GM12878 (cell line): ENCODE measurements around the gene LRFN2. TPM values are rescaled to one million over a fixed set of nuclear protein-coding genes. Genes with fewer than 3 reads are reported as not detected.

Experiments
- ATAC-seq: fragments of 200-7000 bp; cut with Tn5 transposase; 3 replicates; pipeline ENCODE4 v1.9.1; 2020; ENCODE audit warnings: mild to moderate bottlenecking, moderate library complexity
- BruUV-seq: library from RNA; stranded (reverse); fragments of 400-500 nt; replicated peaks from 2 replicates; lab custom pipeline; 2021; lab: Mats Ljungman, UMichigan
- CTCF ChIA-PET: fragments of 300-600 bp; sonication (Branson Sonifier 250); formaldehyde crosslinking; extraction: SDS; loops from one replicate; lab custom pipeline; 2021; ENCODE audit warnings: inconsistent platforms; lab: Yijun Ruan, JAX
- POLR2A ChIA-PET: fragments of 350-600 bp; formaldehyde crosslinking; extraction: SDS; loops from one replicate; lab custom pipeline; 2021; ENCODE audit warnings: inconsistent platforms; lab: Charles Lee
- RAD21 ChIA-PET: fragments of 300-600 bp; sonication (Branson Sonifier 250); formaldehyde crosslinking; loops from one replicate; lab custom pipeline; 2023; ENCODE audit warnings: antibody characterized with exemption; ENCODE audit not compliant: unreplicated experiment; lab: Charles Lee
- SMC1A ChIA-PET: fragments of 300-600 bp; sonication (Branson Sonifier 250); formaldehyde crosslinking; loops from one replicate; lab custom pipeline; 2023; ENCODE audit not compliant: unreplicated experiment, uncharacterized antibody; lab: Charles Lee
- DNase-seq: peaks from one replicate; pipeline ENCODE4 v3.0.0-alpha.2; 2011; ENCODE audit warnings: low read depth, low spot score
- FAIRE-seq: peaks from 3 replicates; lab custom pipeline; 2011; peaks lifted over from hg19 to GRCh38; lab: Jason Lieb, UNC
- H2AFZ ChIP-seq: 2 replicates; pipeline ENCODE4 v1.6.0; 2011; ENCODE audit warnings: low read depth, low read length, control low read depth; ENCODE audit not compliant: control insufficient read depth
- H3K27ac ChIP-seq: 2 replicates; pipeline ENCODE4 v1.5.1; 2011; ENCODE audit warnings: control low read depth; ENCODE audit not compliant: control insufficient read depth, insufficient read depth
- H3K27me3 ChIP-seq, 2 experiments: replicated peaks in 1 of 2; 2 replicates each; pipeline versions ENCODE4 v1.6.0 to v1.6.1; 2011; ENCODE audit warnings: low read length in 1 of 2; ENCODE audit not compliant: control insufficient read depth in 2 of 2, insufficient read depth in 2 of 2
- H3K36me3 ChIP-seq, 2 experiments: 2 replicates each; pipeline ENCODE4 v1.5.1; 2011; ENCODE audit warnings: low read length in 1 of 2; ENCODE audit not compliant: control insufficient read depth in 2 of 2, insufficient read depth in 2 of 2
- H3K4me1 ChIP-seq: 2 replicates; pipeline ENCODE4 v1.6.1; 2011; ENCODE audit warnings: mild to moderate bottlenecking, low read length, moderate library complexity, mixed read lengths; ENCODE audit not compliant: control insufficient read depth, insufficient read depth
- H3K4me2 ChIP-seq: 2 replicates; pipeline ENCODE4 v1.6.0; 2011; ENCODE audit warnings: control low read depth; ENCODE audit not compliant: control insufficient read depth, insufficient read depth
- H3K4me3 ChIP-seq: fragments of 200-600 bp; sonication (generic); 2 replicates; pipeline ENCODE4 v1.5.1; 2016
- H3K79me2 ChIP-seq: 2 replicates; pipeline ENCODE4 v1.6.0; 2011; ENCODE audit warnings: low read length; ENCODE audit not compliant: control insufficient read depth, insufficient read depth
- H3K9ac ChIP-seq: 2 replicates; pipeline ENCODE4 v1.8.0; 2011; ENCODE audit warnings: low read length, control low read depth, mixed read lengths; ENCODE audit not compliant: control insufficient read depth, insufficient read depth
- H3K9me3 ChIP-seq: replicated peaks from 3 replicates; pipeline ENCODE4 v1.5.1; 2011; ENCODE audit warnings: mild to moderate bottlenecking, low read length; ENCODE audit not compliant: control insufficient read depth, insufficient read depth
- H4K20me1 ChIP-seq: 2 replicates; pipeline ENCODE4 v1.6.0; 2011; ENCODE audit not compliant: control insufficient read depth, insufficient read depth
- BCLAF1 ChIP-seq: fragments of 450-650 bp; IDR thresholded peaks from 2 replicates; pipeline ENCODE4 v1.6.1; 2017; ENCODE audit warnings: antibody characterized with exemption, mild to moderate bottlenecking, moderate library complexity
- EZH2 ChIP-seq: IDR thresholded peaks from 2 replicates; pipeline ENCODE4 v1.6.1; 2012; ENCODE audit warnings: low read depth, mild to moderate bottlenecking, control low read depth, inconsistent platforms, low read length, borderline replicate concordance; ENCODE audit not compliant: control insufficient read depth
- NFYA ChIP-seq: IDR thresholded peaks from 2 replicates; pipeline ENCODE4 v1.6.1; 2011; ENCODE audit warnings: low read depth, mild to moderate bottlenecking, low read length, improper control_type of control experiment, borderline replicate concordance
- TCF7 ChIP-seq: IDR thresholded peaks from 2 replicates; pipeline ENCODE4 v1.6.1; 2014; ENCODE audit warnings: antibody characterized with exemption, borderline replicate concordance
- WGBS: methylation state at CpG from one replicate; pipeline ENCODE4 v1.1.6; 2016; ENCODE audit warnings: low lambda C conversion rate; ENCODE audit not compliant: insufficient replicate concordance, insufficient coverage; ENCODE audit errors: missing lambda C conversion rate; 5-methylcytosine and 5-hydroxymethylcytosine counted together
- in situ Hi-C: fragments of 300-500 bp; cut with MboI; formaldehyde crosslinking; loops from 9 replicates; pipeline ENCODE4 v1.14.3; 2018; ENCODE audit warnings: mixed read lengths
- intact Hi-C: fragments of 100-400 bp; cut with micrococcal nuclease; formaldehyde crosslinking; loops from one replicate; pipeline ENCODE4 v1.14.2; 2022; ENCODE audit not compliant: unreplicated experiment
- polyA plus RNA-seq, 11 experiments: library from polyadenylated mRNA; depleted of rRNA in 4 of 11; unstranded in 6 of 11; stranded (reverse) in 5 of 11; fragments of >200 nt; fragmentation: Nextera tagmentation in 4 of 11; fragmentation: Illumina TruSeq in 1 of 11; extraction: Ambion mirVana in 4 of 11; extraction: Trizol in 1 of 11; gene quantifications; 1 replicate in 1 of 11; 2 replicates in 10 of 11; pipeline versions ENCODE4 v1.2.1 to v1.2.3, GENCODE V29; 2011 to 2016; ENCODE audit warnings: inconsistent platforms in 2 of 11, missing spikeins in 2 of 11, low read depth in 1 of 11
- total RNA-seq, 4 experiments: library from RNA; depleted of rRNA in 3 of 4; stranded (reverse); fragments of >200 nt in 3 of 4; fragmentation: Illumina TruSeq in 1 of 4; extraction: Trizol in 1 of 4; gene quantifications; 2 replicates each; pipeline versions ENCODE4 v1.2.1 to v1.2.3, GENCODE V29; 2013 to 2021

The LRFN2 gene
- total and polyA plus RNA-seq, 10 of the 15 experiments (the other 5 are each of a cell fraction or from before 2014, with no cell fraction given): not detected

- Histone ChIP-seq H3K36me3 (no peaks in the 10 kb centered on the region), H2AFZ (no peak overlapping the region), H3K27me3 (peaks cover 6 to 12% of the 10 kb centered on the region in 2 experiments), H3K9me3 (no peaks in the 10 kb centered on the region), H3K4me1 (no peaks in the 10 kb centered on the region), H3K4me3 (no peak overlapping the region), H4K20me1 (no peaks in the 10 kb centered on the region), H3K79me2 (no peaks in the 10 kb centered on the region), H3K27ac (no peak overlapping the region), H3K4me2 (no peak overlapping the region), H3K9ac (no peak overlapping the region)
- 12% methylated on average over 49 of the region's 55 CpGs for WGBS
- FAIRE-seq (no peak), DNase-seq (no peak), ATAC-seq (no peak)
- in situ Hi-C loops (no loop called here), intact Hi-C loops (no loop called here)
- ChIA-PET CTCF (no interaction called here), RAD21 (no interaction called here), POLR2A (no interaction called here), SMC1A (no interaction called here)
- no TSS peak for BruUV-seq
- no peak for TF ChIP-seq NFYA
- 0 out of 2 replicates have a peak, but pooled peaks have one; percentile 19 for TF ChIP-seq EZH2
- TF ChIP-seq TCF7: no peak
- no peak for TF ChIP-seq BCLAF1
Observed at GRCh38 chr6:40586369-40587201, 579 bp downstream of the LRFN2 start.
